Testis (tissue), 2 donors: ENCODE results near the gene ZNF892.

Experiments used
- CTCF ChIP-seq, 3 experiments: fragments of 450-650 bp in 2 of 3; fragments of 200-600 bp in 1 of 3; sonication (generic) in 1 of 3; IDR thresholded peaks; one replicate each; pipeline ENCODE4 v1.5.1; 2016 to 2019; ENCODE audit warnings: antibody characterized with exemption in 3 of 3, mild to moderate bottlenecking in 2 of 3, moderate library complexity in 1 of 3
- POLR2A ChIP-seq: fragments of 450-650 bp; IDR thresholded peaks from one replicate; pipeline ENCODE4 v1.6.1; 2017; ENCODE audit warnings: antibody characterized with exemption, mild to moderate bottlenecking, moderate library complexity

GRCh38 chr2:95234816-95235215 lies 27.5 kb downstream of the ZNF892 start:
- TF ChIP-seq CTCF (IDR thresholded peaks at IDR 0.05) = no peak
- no peak for TF ChIP-seq POLR2A
